ENCODE data around the gene ATP1B1.
A peak's percentile ranks its signal among the peaks of the same experiment; 100 is the strongest.

Gene ATP1B1

DNA sequence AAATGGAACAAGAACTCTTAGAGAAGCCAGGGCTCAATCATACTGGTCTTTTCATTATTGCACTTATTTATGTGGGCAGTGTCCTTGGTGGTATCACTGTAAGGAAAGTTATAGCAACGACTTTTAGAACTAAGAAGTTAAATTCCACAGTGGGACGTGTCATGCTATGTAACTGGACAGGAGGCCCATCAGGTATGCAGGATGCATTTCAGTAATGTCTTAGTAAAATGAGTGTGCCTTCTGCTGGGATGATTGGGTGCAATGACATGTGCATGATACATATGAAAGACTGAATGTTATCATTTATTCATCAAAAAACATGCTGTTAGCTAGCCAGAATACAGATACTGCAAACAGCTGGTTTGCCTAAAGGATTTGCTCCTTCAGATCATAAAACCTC lies 6.9 kb upstream of the ATP1B1 start:
- Histone ChIP-seq H3K4me3 (ENCODE audit: low read depth, low read length) (no peak overlapping the region), H3K36me3 (no peaks in the 10 kb centered on the region), H3K27me3 (no peaks in the 10 kb centered on the region), H3K4me1 (peaks cover 26% of the 10 kb centered on the region), H3K9me3 (no peaks in the 10 kb centered on the region)
- TF ChIP-seq, protein P1, sequence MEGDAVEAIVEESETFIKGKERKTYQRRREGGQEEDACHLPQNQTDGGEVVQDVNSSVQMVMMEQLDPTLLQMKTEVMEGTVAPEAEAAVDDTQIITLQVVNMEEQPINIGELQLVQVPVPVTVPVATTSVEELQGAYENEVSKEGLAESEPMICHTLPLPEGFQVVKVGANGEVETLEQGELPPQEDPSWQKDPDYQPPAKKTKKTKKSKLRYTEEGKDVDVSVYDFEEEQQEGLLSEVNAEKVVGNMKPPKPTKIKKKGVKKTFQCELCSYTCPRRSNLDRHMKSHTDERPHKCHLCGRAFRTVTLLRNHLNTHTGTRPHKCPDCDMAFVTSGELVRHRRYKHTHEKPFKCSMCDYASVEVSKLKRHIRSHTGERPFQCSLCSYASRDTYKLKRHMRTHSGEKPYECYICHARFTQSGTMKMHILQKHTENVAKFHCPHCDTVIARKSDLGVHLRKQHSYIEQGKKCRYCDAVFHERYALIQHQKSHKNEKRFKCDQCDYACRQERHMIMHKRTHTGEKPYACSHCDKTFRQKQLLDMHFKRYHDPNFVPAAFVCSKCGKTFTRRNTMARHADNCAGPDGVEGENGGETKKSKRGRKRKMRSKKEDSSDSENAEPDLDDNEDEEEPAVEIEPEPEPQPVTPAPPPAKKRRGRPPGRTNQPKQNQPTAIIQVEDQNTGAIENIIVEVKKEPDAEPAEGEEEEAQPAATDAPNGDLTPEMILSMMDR (IDR thresholded peaks at IDR 0.05; ENCODE audit: low read depth, low read length) = no peak
- no peak for DNase-seq

DNA sequence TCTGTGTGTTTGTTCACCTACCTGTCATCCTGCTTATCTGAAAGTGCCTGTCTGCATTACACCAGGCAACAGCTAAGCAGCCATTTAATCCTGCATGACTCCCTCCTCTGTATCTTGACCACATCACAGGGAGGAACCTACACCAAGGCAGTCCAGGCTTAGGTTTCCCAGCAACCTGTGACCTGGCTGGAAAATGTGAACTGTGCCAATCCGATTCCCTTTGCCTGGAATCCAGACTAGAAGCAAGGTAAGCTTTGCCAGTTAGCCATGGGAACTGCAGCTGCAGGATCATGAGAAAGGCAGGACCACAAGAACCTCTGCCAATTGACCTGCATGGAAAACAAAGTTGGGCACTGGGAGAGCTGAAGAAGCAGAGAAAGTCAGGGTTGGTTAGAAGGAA lies 6.3 kb upstream of the ATP1B1 start:
- Histone ChIP-seq H3K27me3 (no peaks in the 10 kb centered on the region), H3K4me3 (ENCODE audit: low read depth, low read length) (no peak overlapping the region), H3K9me3 (no peaks in the 10 kb centered on the region), H3K4me1 (peaks cover 32% of the 10 kb centered on the region), H3K36me3 (no peaks in the 10 kb centered on the region)
- DNase-seq = no peak
- TF ChIP-seq, protein P1 (IDR thresholded peaks at IDR 0.05; ENCODE audit: low read depth, low read length) = no peak

DNA sequence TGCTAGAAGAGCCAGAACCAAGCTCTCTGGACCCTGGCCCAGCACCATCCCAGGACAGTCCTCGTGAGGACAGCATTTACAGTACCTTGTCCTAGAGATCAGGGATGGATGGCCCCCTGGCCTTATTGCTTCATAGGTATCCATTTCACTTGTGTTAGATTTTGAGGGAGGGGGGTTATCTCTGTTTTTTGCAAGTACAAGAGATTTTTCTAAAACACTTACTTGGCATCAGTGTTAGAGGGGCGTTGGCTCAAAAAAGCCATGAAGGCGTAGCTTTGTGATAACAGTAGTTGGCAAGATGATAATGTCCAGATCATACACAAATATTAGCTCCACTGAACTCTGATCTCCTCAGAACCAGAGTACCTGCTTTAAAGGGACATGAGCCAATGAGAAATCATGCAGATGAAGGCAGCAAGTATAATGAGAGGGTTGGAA lies 5.8 kb upstream of the ATP1B1 start:
- Histone ChIP-seq H3K27me3 (no peaks in the 10 kb centered on the region), H3K4me3 (ENCODE audit: low read depth, low read length) (no peak overlapping the region), H3K36me3 (no peaks in the 10 kb centered on the region), H3K4me1 (peaks cover 34% of the 10 kb centered on the region), H3K9me3 (no peaks in the 10 kb centered on the region)
- TF ChIP-seq, protein P1 (IDR thresholded peaks at IDR 0.05; ENCODE audit: low read depth, low read length) = no peak
- DNase-seq = no peak

DNA sequence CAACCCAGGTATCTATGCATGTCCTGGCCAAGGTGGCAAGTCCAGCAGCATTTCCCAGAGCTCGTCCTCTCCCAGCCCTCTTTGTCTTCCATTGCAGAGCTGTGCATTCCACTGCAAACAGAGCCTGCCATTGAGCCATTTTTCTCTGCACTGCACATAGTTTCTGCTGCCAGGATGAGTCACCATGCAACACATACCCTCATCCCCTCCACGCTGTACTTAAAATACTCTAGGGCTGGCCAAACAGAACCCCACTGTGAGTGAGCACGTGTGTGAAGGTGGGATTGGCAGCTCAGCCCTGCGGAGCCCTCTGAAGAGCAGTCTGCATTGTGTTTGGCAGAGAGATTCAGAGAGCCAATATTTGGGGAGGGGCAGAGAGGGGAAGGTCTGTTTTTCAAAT lies 3.9 kb upstream of the ATP1B1 start:
- TF ChIP-seq, protein P1 (IDR thresholded peaks at IDR 0.05; ENCODE audit: low read depth, low read length) = no peak
- H3K9me3 ChIP-seq = no peaks in the 10 kb centered on the region
- peak; percentile 23 for DNase-seq
- H3K27me3 ChIP-seq = no peaks in the 10 kb centered on the region
- H3K4me3 ChIP-seq (ENCODE audit: low read depth, low read length) = no peak overlapping the region
- peaks cover 34% of the 10 kb centered on the region for H3K4me1 ChIP-seq
- H3K36me3 ChIP-seq = 0 out of 2 replicates have a peak, but pooled peaks cover 2% of the 10 kb centered on the region

DNA sequence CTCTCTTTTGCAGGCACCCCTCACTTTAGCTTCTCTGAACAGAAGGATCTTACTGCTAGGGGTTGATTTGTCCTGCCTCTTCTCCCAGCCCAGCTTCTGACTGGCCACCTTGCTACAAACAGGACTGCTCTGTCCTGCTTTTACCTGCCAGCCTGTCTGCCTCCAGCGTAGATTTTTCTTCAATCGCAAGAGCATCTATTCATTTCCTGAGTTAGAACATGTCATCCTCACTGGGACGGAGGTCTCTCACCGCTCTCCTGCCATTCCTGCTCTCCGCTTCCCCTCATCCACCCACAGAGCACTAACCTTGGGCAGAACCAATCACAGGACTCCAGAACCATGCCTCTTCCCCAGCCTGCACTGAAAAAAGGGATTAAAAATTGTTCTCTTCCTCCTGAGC lies 3.5 kb upstream of the ATP1B1 start:
- Histone ChIP-seq H3K4me1 (peaks cover 34% of the 10 kb centered on the region), H3K4me3 (ENCODE audit: low read depth, low read length) (no peak overlapping the region), H3K27me3 (no peaks in the 10 kb centered on the region), H3K36me3 (peaks cover 6% of the 10 kb centered on the region; the same call in 1 of the 2 replicates), H3K9me3 (no peaks in the 10 kb centered on the region)
- TF ChIP-seq, protein P1 (IDR thresholded peaks at IDR 0.05; ENCODE audit: low read depth, low read length) = no peak
- DNase-seq = no peak

DNA sequence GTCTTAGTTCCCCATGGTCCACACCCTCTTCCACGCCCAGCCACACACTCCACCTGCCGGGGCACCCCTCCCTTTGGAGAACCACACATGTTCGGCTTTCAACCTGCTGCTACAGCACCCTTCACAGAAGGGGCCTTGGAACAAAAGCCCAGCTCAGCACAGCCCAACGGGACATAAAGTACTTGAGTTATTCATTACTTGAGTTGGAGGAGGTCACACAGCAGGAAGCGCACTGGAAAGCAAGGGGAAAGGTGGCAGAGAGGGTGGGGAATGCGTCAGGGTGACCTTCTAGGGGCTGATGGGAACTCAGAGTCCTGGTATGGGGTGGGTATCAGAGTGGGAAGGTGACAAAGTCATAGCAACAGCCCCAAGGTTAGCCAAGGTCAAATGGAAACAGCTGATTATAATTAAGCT lies 3.0 kb upstream of the ATP1B1 start:
- peaks cover 34% of the 10 kb centered on the region for H3K4me1 ChIP-seq
- H3K9me3 ChIP-seq = no peaks in the 10 kb centered on the region
- H3K27me3 ChIP-seq = no peaks in the 10 kb centered on the region
- TF ChIP-seq, protein P1 (IDR thresholded peaks at IDR 0.05; ENCODE audit: low read depth, low read length) = no peak
- no peak for DNase-seq
- H3K4me3 ChIP-seq (ENCODE audit: low read depth, low read length) = no peak overlapping the region
- peaks cover 11% of the 10 kb centered on the region for H3K36me3 ChIP-seq

All from BE2C (cell line).